Activated naive CD8-positive, alpha-beta T cell treated with anti-CD3 and anti-CD28 coated beads, Interleukin-2, amount 50 U/mL, for 24 hours (primary cell): ENCODE data around the gene C6orf52.
"Not testable (repeated sequence)": the region's sequence is repeated elsewhere in the genome, so short reads cannot be mapped to it uniquely, and the experiment has no call there.

ENCODE experiments used
- ATAC-seq: fragments of 150-1000 bp; cut with Tn5 transposase; one replicate; pipeline ENCODE4 v1.10.0; 2021
- DNase-seq: peaks from one replicate; pipeline ENCODE4 v3.0.0; 2021
- H3K27ac Mint-ChIP-seq: one replicate; pipeline ENCODE4 v1.8.0; 2021; ENCODE audit warnings: mild to moderate bottlenecking, mixed read lengths
- H3K27me3 Mint-ChIP-seq: one replicate; pipeline ENCODE4 v1.8.0; 2021; ENCODE audit warnings: mixed read lengths
- H3K36me3 Mint-ChIP-seq: one replicate; pipeline ENCODE4 v1.8.0; 2021; ENCODE audit warnings: low read depth, mixed read lengths
- H3K4me1 Mint-ChIP-seq: one replicate; pipeline ENCODE4 v1.8.0; 2021; ENCODE audit warnings: mixed read lengths
- H3K4me3 Mint-ChIP-seq: one replicate; pipeline ENCODE4 v1.8.0; 2021; ENCODE audit warnings: mild to moderate bottlenecking, moderate library complexity, mixed read lengths
- H3K9me3 Mint-ChIP-seq: one replicate; pipeline ENCODE4 v1.8.0; 2021; ENCODE audit warnings: mixed read lengths

Gene C6orf52

GRCh38 chr6:10694302-10695085 is at the start of gene C6orf52, which contains the start of gene PAK1IP1:
Gene C6orf52 (minus strand): TSS chr6:10694616. CDS start chr6:10687550, 7,066 bp downstream.
Gene PAK1IP1 (plus strand): TSS chr6:10694972. CDS start chr6:10694986, 14 bp downstream.
- peaks cover 3% of the 10 kb centered on the region for H3K27me3 Mint-ChIP-seq
- peak; percentile 93 for DNase-seq
- ATAC-seq, result peak; percentile 96
- H3K27ac Mint-ChIP-seq, result peak within 1 kb of the TSS; percentile 100
- H3K4me1 Mint-ChIP-seq, result peaks cover 52% of the 10 kb centered on the region
- H3K4me3 Mint-ChIP-seq, result peak within 1 kb of the TSS; percentile 89
- H3K36me3 Mint-ChIP-seq, result peaks cover 47% of the 10 kb centered on the region
- peaks cover 3% of the 10 kb centered on the region for H3K9me3 Mint-ChIP-seq

GRCh38 chr6:10743515-10743914 is 49.1 kb upstream of the C6orf52 start:
- Mint-ChIP-seq H3K27ac (no peak overlapping the region), H3K4me1 (peaks cover 13% of the 10 kb centered on the region), H3K27me3 (no peaks in the 10 kb centered on the region), H3K4me3 (no peak overlapping the region), H3K36me3 (peaks cover 6% of the 10 kb centered on the region), H3K9me3 (no peaks in the 10 kb centered on the region)
- ATAC-seq (no peak), DNase-seq (no peak)

- Mint-ChIP-seq H3K4me1 (peaks cover 12% of the 10 kb centered on the region), H3K36me3 (peaks cover 2% of the 10 kb centered on the region), H3K27me3 (no peaks in the 10 kb centered on the region), H3K9me3 (no peaks in the 10 kb centered on the region), H3K27ac (no peak overlapping the region), H3K4me3 (no peak overlapping the region)
- no peak for DNase-seq
- no peak for ATAC-seq
Measured at GRCh38 chr6:10742251-10742650, 47.8 kb upstream of the C6orf52 start.

GRCh38 chr6:10741643-10742042 is 47.2 kb upstream of the C6orf52 start:
- H3K9me3 Mint-ChIP-seq, H3K4me1 Mint-ChIP-seq, H3K4me3 Mint-ChIP-seq, DNase-seq, H3K36me3 Mint-ChIP-seq, H3K27ac Mint-ChIP-seq, ATAC-seq, H3K27me3 Mint-ChIP-seq: not testable (repeated sequence)

- no peak for ATAC-seq
- Mint-ChIP-seq H3K9me3 (no peaks in the 10 kb centered on the region), H3K4me3 (no peak overlapping the region), H3K4me1 (no peaks in the 10 kb centered on the region), H3K36me3 (peaks cover 2% of the 10 kb centered on the region), H3K27ac (no peak overlapping the region), H3K27me3 (no peaks in the 10 kb centered on the region)
- no peak for DNase-seq
Measured at GRCh38 chr6:10740061-10740460, 45.6 kb upstream of the C6orf52 start.

GRCh38 chr6:10736731-10737130 is 42.3 kb upstream of the C6orf52 start:
- ATAC-seq (no peak), DNase-seq (no peak)
- no peaks in the 10 kb centered on the region for H3K27me3 Mint-ChIP-seq
- H3K4me3 Mint-ChIP-seq, result no peak overlapping the region
- H3K9me3 Mint-ChIP-seq, result no peaks in the 10 kb centered on the region
- H3K4me1 Mint-ChIP-seq, result no peaks in the 10 kb centered on the region
- no peak overlapping the region for H3K27ac Mint-ChIP-seq
- H3K36me3 Mint-ChIP-seq, result peaks cover 6% of the 10 kb centered on the region

- no peak for ATAC-seq
- no peaks in the 10 kb centered on the region for H3K27me3 Mint-ChIP-seq
- peaks cover 12% of the 10 kb centered on the region for H3K36me3 Mint-ChIP-seq
Measured at GRCh38 chr6:10733863-10734262, 39.4 kb upstream of the C6orf52 start.

GRCh38 chr6:10733151-10733715 is 38.8 kb upstream of the C6orf52 start:
- no peak for DNase-seq

More at GRCh38 chr6:10733863-10734262, 39.4 kb upstream of the C6orf52 start:
- no peak overlapping the region for H3K27ac Mint-ChIP-seq
- no peaks in the 10 kb centered on the region for H3K9me3 Mint-ChIP-seq
- DNase-seq, result no peak
- H3K4me3 Mint-ChIP-seq, result no peak overlapping the region
- no peaks in the 10 kb centered on the region for H3K4me1 Mint-ChIP-seq

GRCh38 chr6:10730254-10730653 is 35.8 kb upstream of the C6orf52 start:
- Mint-ChIP-seq H3K36me3 (peaks cover 31% of the 10 kb centered on the region), H3K9me3 (no peaks in the 10 kb centered on the region), H3K4me3 (no peak overlapping the region), H3K27ac (no peak overlapping the region), H3K4me1 (peaks cover 11% of the 10 kb centered on the region), H3K27me3 (no peaks in the 10 kb centered on the region)
- DNase-seq (no peak), ATAC-seq (no peak)

More at GRCh38 chr6:10733151-10733715, 38.8 kb upstream of the C6orf52 start:
- Mint-ChIP-seq H3K36me3 (peaks cover 13% of the 10 kb centered on the region), H3K4me1 (no peaks in the 10 kb centered on the region), H3K4me3 (no peak overlapping the region), H3K9me3 (no peaks in the 10 kb centered on the region), H3K27ac (no peak overlapping the region), H3K27me3 (no peaks in the 10 kb centered on the region)
- ATAC-seq, result no peak

GRCh38 chr6:10725716-10726115 is 31.3 kb upstream of the C6orf52 start:
- Mint-ChIP-seq H3K4me1 (peaks cover 49% of the 10 kb centered on the region), H3K27ac (no peak overlapping the region), H3K27me3 (no peaks in the 10 kb centered on the region), H3K9me3 (no peaks in the 10 kb centered on the region), H3K36me3 (peaks cover 27% of the 10 kb centered on the region), H3K4me3 (no peak overlapping the region)
- DNase-seq (no peak), ATAC-seq (no peak)

GRCh38 chr6:10725044-10725443 is 30.6 kb upstream of the C6orf52 start:
- no peak overlapping the region for H3K4me3 Mint-ChIP-seq
- DNase-seq (no peak), ATAC-seq (no peak)
- H3K4me1 Mint-ChIP-seq, result peaks cover 49% of the 10 kb centered on the region
- no peaks in the 10 kb centered on the region for H3K9me3 Mint-ChIP-seq
- H3K36me3 Mint-ChIP-seq, result peaks cover 21% of the 10 kb centered on the region
- no peaks in the 10 kb centered on the region for H3K27me3 Mint-ChIP-seq
- H3K27ac Mint-ChIP-seq, result no peak overlapping the region

- H3K9me3 Mint-ChIP-seq, result peaks cover 6% of the 10 kb centered on the region
- peak overlapping the region; percentile 91 for H3K4me3 Mint-ChIP-seq
- no peaks in the 10 kb centered on the region for H3K27me3 Mint-ChIP-seq
- ATAC-seq, result no peak
- DNase-seq, result no peak
- H3K36me3 Mint-ChIP-seq, result peaks cover 26% of the 10 kb centered on the region
- peak overlapping the region; percentile 91 for H3K27ac Mint-ChIP-seq
- peaks cover 57% of the 10 kb centered on the region for H3K4me1 Mint-ChIP-seq
Measured at GRCh38 chr6:10723567-10723881, 29.1 kb upstream of the C6orf52 start.

- Mint-ChIP-seq H3K9me3 (peaks cover 9% of the 10 kb centered on the region), H3K4me1 (peaks cover 57% of the 10 kb centered on the region), H3K36me3 (peaks cover 25% of the 10 kb centered on the region), H3K4me3 (peak within 1 kb of the TSS; percentile 91), H3K27me3 (no peaks in the 10 kb centered on the region), H3K27ac (peak within 1 kb of the TSS; percentile 91)
- DNase-seq (peak; percentile 92), ATAC-seq (peak; percentile 97)
Measured at GRCh38 chr6:10722820-10723566, 28.6 kb upstream of the C6orf52 start, which contains the start of gene TMEM14C. Gene TMEM14C (plus strand): TSS chr6:10723070. CDS start chr6:10724614, 1,544 bp downstream.

- no peak for DNase-seq
- H3K9me3 Mint-ChIP-seq, result peaks cover 9% of the 10 kb centered on the region
- H3K4me3 Mint-ChIP-seq, result peak overlapping the region; percentile 91
- H3K4me1 Mint-ChIP-seq, result peaks cover 53% of the 10 kb centered on the region
- H3K27me3 Mint-ChIP-seq, result no peaks in the 10 kb centered on the region
- no peak for ATAC-seq
- H3K27ac Mint-ChIP-seq, result peak overlapping the region; percentile 91
- H3K36me3 Mint-ChIP-seq, result peaks cover 21% of the 10 kb centered on the region
Measured at GRCh38 chr6:10722570-10722819, 28.1 kb upstream of the C6orf52 start.
